T1000 (cell line): Measurements from ENCODE around the gene CLEC2D.
A peak's percentile ranks its signal among the peaks of the same experiment; 100 is the strongest.
"Not testable (repeated sequence)": the region's sequence is repeated elsewhere in the genome, so short reads cannot be mapped to it uniquely, and the experiment has no call there.

Experiments
- DNase-seq: peaks from one replicate; lab custom pipeline; 2025; ENCODE audit warnings: mixed read lengths; lab: John Stamatoyannopoulos, UW

CLEC2D gene

GRCh38 chr12:9660046-9660445 lies 9.5 kb upstream of the CLEC2D start:
- no peak for DNase-seq

- no peak for DNase-seq
These were observed 7.8 kb upstream of the CLEC2D start for GRCh38 chr12:9661720-9662119.

GRCh38 chr12:9662488-9662887 lies 7.0 kb upstream of the CLEC2D start:
- no peak for DNase-seq

- DNase-seq = no peak
These were observed 1.9 kb upstream of the CLEC2D start for GRCh38 chr12:9667403-9668160.

DNA sequence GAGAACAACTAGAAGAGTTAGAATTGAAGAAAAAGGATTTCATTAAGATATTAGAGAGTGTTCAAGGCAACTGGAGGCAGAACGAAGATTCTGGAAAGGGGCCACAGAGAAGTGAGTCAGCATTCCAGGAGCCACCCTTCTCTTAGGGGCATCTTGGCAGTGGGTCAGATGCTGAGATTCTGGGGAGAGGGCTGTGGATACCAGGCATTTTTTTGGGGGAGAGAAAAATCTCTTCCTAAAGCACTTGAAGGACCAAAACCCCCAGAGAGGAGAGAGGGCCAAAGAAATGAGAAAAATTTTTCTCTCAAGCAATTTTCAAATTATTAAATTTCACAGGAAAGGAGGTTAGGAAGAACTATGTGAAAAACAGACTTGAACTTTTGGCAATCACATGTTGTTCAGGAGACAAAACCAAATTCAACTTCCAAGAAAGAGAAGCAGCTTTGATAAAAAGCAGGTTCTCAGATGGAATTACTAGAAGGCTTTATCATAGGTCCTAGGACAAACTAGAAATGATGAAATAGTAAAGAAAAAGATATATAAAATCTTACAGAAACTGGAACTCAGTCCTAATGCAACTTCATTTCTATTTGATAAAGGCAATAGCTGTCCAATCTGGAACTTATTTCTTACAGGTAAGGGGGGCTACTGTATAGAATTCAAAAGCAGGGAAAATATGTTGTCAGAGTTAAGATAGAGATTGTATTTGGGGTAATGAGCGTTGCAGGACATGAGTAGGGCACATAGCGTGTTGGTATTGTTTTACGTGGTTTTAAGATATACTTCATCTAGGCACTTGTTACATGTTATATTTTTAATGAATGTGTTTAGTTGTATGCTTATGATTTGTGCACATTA lies 1.1 kb upstream of the CLEC2D start:
- DNase-seq = no peak

GRCh38 chr12:9669019-9669326 lies 540 bp upstream of the CLEC2D start:
- no peak for DNase-seq

DNA sequence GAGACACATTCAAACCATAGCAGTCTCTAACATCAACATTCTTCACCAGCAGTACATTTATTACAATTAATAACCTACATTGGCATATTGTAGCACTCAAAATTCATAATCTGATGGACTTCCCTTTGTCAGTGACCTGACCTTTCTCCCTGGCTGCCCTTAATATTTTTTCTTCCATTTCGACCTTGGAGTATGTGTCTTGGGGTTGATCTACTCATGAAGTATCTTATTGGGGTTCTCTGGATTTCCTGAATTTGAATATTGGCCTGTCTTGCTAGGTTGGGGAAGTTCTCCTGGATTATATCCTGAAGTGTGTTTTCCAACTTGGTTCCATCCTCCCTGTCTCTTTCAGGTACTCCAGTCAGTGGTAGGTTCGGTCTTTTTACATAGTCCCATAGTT lies 2.8 kb downstream of the CLEC2D start:
- DNase-seq = not testable (repeated sequence)

GRCh38 chr12:9673404-9674225 lies 4.1 kb downstream of the CLEC2D start:
- peak; percentile 77 for DNase-seq

DNA sequence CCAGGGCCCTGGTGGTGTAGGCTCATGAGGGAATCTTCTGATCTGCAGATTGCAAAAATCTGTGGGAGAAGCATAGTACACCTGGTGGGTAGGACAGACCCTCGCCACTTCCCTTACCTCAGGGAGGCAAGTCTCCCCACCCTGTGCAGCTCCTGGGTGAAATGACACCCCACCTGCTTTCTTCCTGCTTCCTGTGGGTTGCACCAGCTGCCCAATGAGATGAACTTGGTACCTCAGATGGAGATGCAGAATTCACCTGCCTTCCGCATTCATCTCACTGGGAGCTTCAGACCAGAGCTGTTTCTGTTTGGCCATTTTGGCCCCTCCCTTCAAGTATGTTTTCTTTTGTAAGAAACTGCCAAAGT lies 4.7 kb downstream of the CLEC2D start:
- DNase-seq = no peak

DNA sequence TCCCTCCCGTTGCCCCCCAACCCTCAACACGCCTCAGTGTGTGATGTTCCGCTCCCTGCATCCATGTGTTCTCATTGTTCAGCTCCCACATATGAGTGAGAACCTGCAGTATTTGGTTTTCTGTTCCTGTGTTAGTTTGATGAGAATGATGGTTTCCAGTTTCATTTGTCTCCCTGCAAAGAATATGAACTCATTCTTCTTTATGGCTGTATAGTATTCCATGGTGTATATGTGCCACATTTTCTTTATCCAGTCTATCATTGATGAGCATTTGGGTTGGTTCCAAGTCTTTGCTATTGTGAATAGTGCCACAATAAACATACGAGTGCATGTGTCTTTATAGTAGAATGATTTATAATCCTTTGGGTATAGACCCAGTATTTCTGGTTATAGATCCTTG lies 13.0 kb downstream of the CLEC2D start:
- not testable (repeated sequence) for DNase-seq

GRCh38 chr12:9682949-9683348 lies 13.4 kb downstream of the CLEC2D start:
- DNase-seq = not testable (repeated sequence)

DNA sequence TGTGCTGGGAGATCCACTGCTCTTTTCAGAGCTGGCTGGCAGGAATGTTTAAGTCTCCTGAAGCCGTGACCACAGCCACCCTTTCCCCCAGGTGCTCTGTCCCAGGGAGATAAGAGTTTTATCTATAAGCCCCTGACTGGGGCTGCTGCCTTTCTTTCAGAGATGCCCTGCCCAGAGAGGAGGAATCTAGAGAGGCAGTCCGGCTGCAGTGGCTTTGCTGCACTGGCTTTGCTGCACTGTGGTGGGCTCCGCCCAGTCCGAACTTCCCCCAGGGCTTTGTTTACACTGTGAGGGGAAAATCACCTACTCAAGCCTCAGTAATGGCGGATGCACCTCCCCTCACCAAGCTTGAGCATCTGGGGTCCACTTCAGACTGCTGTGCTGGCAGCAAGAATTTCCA lies 15.9 kb downstream of the CLEC2D start:
- not testable (repeated sequence) for DNase-seq

GRCh38 chr12:9685915-9686314 lies 16.4 kb downstream of the CLEC2D start:
- no peak for DNase-seq

DNA sequence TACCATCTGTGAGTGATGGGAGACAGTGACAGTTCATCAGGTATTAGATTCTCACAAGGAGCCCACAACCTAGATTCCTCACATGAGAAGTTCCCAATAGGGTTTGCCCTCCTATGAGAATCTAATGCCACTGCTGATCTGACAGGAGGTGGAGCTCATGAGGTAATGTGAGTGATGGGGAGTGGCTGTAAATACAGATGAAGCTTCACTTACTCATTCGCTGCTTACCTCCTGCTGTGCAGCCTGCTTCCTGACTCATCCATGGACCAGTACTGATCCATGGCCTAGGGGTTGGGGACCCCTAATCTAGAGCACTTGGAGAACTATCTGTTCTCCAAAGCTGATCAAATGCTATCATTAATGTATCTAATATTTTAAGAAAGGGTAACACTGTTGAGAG lies 17.7 kb downstream of the CLEC2D start:
- peak; percentile 42 for DNase-seq

GRCh38 chr12:9692909-9693308 lies 23.4 kb downstream of the CLEC2D start:
- DNase-seq = no peak

DNA sequence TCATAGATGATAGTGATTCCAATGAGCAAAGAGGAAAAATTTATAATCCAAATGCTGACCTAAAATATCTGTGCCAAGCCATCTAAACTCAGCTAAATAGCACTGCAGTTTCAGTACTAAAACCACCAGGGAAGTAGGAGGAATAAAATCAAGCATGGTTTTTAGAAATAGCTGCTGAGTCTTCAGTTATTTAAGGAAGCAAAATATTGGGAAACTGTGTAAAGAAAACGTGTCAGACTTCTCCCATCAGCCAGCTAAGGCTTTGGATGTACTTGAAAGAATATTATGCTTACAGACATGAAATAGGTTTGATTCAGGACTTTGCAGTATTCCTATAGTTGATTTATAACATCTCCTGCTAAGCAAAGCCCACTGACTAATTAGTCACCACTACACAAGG lies 24.7 kb downstream of the CLEC2D start:
- no peak for DNase-seq

GRCh38 chr12:9695150-9695549 lies 25.6 kb downstream of the CLEC2D start:
- not testable (repeated sequence) for DNase-seq

GRCh38 chr12:9695661-9696060 lies 26.1 kb downstream of the CLEC2D start:
- DNase-seq = not testable (repeated sequence)

GRCh38 chr12:9697619-9698018 lies 28.1 kb downstream of the CLEC2D start:
- DNase-seq = no peak

- DNase-seq = no peak
These were observed 29.2 kb downstream of the CLEC2D start for GRCh38 chr12:9698681-9699080.

- DNase-seq = no peak
These were observed 29.9 kb downstream of the CLEC2D start for GRCh38 chr12:9699269-9699897.
